ENCODE measurements around the gene COL12A1.

DNA sequence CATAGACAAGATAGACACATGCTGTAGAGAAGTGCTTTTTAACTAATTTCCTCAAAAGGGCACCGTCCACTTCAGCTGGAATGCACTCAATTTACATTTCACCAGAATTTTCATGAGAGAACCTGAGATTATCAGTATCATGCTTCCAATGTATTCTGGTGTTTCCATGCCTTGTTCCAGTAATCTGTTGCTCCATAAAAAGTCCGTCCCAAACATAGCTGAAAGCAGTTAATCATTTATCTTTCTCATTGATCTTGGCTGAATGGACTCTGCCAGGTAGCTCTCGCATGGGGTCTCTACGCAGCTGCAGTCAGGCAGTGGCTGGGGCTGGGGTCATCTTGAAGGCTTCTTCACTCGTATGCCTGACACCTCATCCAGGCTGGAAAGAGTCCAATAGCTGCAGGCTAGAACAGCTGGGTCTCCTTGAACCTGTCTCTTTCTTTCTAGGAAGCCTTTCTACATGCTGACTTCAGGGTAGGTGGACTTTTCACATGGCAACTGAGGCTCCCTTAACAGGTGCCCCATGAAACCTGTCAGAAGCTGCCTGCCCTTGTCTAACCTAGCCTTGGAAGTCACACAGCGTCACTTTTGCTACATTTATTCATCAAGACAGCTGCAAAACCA is 18.6 kb upstream of the COL12A1 start:
- TF ChIP-seq, protein P1, sequence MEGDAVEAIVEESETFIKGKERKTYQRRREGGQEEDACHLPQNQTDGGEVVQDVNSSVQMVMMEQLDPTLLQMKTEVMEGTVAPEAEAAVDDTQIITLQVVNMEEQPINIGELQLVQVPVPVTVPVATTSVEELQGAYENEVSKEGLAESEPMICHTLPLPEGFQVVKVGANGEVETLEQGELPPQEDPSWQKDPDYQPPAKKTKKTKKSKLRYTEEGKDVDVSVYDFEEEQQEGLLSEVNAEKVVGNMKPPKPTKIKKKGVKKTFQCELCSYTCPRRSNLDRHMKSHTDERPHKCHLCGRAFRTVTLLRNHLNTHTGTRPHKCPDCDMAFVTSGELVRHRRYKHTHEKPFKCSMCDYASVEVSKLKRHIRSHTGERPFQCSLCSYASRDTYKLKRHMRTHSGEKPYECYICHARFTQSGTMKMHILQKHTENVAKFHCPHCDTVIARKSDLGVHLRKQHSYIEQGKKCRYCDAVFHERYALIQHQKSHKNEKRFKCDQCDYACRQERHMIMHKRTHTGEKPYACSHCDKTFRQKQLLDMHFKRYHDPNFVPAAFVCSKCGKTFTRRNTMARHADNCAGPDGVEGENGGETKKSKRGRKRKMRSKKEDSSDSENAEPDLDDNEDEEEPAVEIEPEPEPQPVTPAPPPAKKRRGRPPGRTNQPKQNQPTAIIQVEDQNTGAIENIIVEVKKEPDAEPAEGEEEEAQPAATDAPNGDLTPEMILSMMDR (conservative IDR thresholded peaks at IDR 0.05 in 1 of 2, IDR thresholded peaks at IDR 0.05 in 1 of 2; ENCODE audit: low read depth in 1 of 2, low read length in 2 of 2): no peak
- TF ChIP-seq EZH2 (IDR thresholded peaks at IDR 0.05; ENCODE audit: low read length, missing control alignments): no peak
